Spleen (tissue), 7 donors: ENCODE results near the gene INVS.

Experiments used
- CTCF ChIP-seq, 11 experiments: fragments of 200-600 bp in 7 of 11; fragments of 450-650 bp in 4 of 11; sonication (generic) in 4 of 11; IDR thresholded peaks in 8 of 11; conservative IDR thresholded peaks in 3 of 11; 1 replicate in 7 of 11; 2 replicates in 4 of 11; pipeline versions ENCODE4 v1.4.0 to v1.8.0; 2016 to 2021; ENCODE audit warnings: antibody characterized with exemption in 11 of 11, inconsistent platforms in 4 of 11, mild to moderate bottlenecking in 1 of 11
- POLR2A ChIP-seq, 3 donors: fragments of 450-650 bp; IDR thresholded peaks; one replicate each; pipeline ENCODE4 v1.5.1; 2017; ENCODE audit warnings: antibody characterized with exemption in 3 of 3, mild to moderate bottlenecking in 1 of 3
- donor health status: DM: no; HTN: no; CAD: no; lungs with moderate emphysema.
- donor health status: DM: no; HTN: no; CAD: no.
- donor health status: DM: no; HTN: no; CAD: no.

- TF ChIP-seq CTCF (IDR thresholded peaks at IDR 0.05 in 8 of 11, conservative IDR thresholded peaks at IDR 0.05 in 3 of 11): no peak
- TF ChIP-seq POLR2A (IDR thresholded peaks at IDR 0.05): no peak
Observed at GRCh38 chr9:100204796-100205195, 105.8 kb downstream of the INVS start.
